HG02763 (cell line): Measurements from ENCODE around the gene RBMS3.
"Not testable (repeated sequence)": the region's sequence is repeated elsewhere in the genome, so short reads cannot be mapped to it uniquely, and the experiment has no call there.

Source experiments
- ATAC-seq: cut with Tn5 transposase; IDR thresholded peaks from one replicate; pipeline ENCODE4 v1.9.1; 2021; ENCODE audit warnings: mild to moderate bottlenecking, moderate library complexity; ENCODE audit not compliant: unreplicated experiment

Gene RBMS3

DNA sequence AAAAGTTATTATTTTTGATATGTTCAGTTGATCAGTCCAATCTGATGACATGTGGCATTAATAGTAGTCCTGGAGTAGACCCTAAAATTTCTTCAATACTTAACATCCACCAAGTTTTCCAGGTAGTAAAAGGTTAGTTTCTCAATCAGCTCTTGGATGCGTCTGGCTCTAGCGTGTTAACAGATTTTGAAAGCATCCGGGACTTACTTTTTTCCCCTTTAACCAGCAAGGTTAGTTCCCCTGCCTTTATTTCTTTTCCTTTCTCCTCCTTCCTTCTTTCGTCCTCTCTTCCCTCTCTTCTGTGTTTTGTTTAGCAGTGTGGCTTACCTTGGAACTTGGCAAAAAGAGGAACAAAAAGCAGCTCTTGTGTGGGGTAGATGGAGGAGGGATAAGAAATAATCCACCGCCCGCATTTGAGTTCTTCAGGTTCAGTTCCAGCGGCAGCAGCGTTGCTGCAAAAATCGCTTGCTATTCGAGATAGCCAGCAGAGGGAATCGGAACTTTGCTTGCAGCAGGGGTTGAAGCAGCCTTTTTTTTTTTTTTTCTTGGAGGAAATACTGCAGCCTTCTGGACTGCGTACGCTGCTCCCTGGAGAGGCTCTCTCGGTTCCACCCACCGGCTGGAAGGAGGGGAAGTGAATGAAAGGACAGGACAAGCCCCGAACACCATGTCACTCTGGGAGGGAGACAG is at the start of gene RBMS3:
RBMS3 (plus strand) TSS at position 668 of the 690 bp plus-strand sequence.
- peak; percentile 41 for ATAC-seq

DNA sequence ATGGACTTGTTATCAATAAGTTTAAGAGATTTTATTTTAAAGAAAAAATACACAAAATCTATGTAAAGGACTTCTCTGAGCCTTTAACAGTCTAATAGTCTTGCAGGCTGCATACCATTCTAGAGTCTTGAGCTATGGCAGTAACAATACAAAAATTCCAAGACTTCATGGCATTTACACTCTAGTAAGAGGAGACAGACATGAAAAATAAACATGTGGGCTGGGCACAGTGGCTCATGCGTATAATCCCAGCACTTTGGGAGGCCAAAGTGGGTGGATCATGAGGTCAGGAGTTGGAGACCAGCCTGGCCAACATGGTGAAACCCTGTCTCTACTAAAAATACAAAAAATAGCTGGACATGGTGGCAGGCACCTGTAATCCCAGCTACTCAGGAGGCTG is 47.7 kb upstream of the RBMS3 start:
- ATAC-seq, result not testable (repeated sequence)

DNA sequence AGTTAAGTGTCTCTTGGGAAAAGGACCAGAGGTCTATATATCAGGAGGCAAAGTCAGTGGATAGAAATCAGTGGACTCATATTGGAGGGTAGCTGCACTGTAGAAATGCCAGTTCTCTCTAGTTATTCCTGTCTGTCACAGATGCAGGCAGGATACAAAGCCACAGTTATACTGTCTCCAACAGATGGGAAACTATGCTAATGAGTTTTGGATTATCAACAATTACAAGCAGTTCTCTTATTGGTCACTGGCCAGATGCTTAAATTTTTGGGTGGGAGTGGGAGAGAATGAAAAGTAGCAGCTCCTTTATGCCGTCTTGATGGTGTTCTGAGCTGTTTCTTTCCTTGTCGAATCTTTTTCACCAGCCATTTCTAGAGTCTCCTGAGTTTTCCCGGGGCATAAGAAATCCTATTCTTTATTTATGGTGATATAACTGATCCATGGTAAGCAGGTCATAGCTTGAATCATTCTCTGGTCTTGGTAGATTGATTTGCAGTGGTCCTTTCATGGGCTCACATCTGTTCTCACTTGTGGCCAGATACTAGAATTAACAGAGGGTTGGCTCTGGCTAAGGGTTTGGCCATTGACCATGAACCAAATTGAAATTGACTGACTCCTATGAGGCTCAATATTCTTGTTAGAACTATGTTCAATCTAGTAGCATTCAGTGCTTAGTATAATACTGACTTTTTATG is 44.6 kb upstream of the RBMS3 start:
- ATAC-seq, result no peak

DNA sequence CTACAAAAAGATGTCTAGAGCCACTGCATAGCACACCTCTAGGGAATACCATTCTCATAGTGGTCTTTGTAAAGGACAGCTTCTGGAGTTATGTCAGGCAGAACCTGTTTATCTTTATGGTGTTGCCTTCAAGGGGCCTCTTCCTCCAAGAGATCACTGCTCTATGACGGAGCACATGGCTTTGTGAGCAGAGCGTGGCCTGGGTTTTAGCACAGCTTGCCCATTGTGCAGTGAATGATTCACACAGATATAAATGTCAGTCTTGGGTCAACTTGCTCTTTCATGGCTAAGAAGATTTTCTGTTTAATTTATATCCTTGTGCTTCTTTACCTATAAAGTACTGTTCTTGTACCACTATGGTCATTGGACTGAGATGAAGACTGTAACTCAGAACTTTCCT is 41.5 kb upstream of the RBMS3 start:
- no peak for ATAC-seq

DNA sequence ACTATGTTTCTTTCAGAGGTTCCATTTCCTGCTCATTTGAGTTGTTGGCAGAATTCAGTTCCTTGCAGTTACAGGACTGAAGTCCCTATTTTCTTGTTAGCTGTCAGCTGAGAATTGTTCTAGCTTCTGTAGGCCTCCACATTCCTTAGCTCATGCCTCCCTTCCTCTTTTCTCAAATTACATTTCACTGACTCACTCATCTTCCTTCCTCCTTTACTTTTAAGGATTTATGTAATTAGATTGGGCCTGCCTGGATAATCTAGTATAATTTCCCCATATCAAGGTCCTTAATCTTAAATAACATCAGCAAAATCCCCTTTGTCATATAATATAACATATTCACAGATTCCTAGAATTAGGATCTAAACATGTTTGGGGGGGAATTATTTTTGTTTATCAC is 40.6 kb upstream of the RBMS3 start:
- no peak for ATAC-seq

DNA sequence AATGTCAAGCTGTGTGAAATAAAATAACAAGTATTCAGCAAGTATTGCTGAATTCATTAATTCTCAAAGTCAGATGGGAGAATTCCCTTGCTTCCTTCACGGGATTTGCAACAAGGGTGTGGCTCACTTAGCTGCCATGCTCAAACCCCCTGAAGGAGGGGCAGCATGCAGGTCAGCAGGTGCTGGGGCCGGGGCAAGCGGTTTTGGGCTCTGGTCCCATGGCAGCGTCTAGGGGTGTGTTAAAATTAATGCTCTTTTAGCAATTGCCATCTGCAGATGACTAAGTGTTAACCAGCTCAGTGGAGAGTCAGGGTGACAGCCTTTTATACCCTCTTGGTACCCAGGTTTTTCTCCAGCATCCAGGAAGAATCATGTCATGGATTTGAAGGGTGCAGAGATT is 40.0 kb upstream of the RBMS3 start:
- no peak for ATAC-seq

DNA sequence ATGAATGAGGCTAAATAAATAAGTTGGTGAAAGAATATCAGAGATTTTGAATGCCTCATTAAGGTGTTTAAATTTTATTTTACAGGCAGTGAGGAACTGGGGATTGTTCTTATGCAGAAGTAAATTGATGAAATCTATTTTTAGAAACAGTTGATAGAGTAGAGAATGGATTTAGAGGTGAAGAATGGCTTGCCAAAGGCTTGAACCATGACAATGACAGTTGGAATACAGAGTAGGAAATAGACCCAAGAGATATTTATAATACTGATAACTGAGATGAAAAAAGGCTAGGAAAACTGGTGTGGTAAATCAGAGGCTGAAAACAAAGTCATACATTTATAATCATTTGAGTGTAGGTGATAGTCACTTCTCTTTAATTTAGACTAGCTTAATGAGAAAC is 39.0 kb upstream of the RBMS3 start:
- ATAC-seq, result no peak

DNA sequence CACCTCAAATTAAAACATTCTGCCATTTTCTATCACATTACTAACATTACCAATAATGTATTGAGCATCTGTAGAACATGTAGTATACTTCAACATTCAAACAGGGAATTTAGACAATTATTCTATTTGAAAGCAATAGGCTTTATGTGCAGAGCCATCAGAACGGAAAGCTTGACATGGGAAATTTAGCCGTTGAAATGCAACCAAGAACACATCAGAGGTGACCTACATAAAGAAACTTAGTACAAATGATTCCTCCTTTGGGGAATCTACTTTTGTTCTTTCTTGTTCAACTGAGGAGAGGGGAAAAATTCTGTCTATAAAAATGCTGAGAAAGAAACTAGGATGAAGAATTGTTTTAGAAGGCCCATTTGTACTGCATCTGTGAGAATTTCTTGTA is 38.6 kb upstream of the RBMS3 start:
- no peak for ATAC-seq

DNA sequence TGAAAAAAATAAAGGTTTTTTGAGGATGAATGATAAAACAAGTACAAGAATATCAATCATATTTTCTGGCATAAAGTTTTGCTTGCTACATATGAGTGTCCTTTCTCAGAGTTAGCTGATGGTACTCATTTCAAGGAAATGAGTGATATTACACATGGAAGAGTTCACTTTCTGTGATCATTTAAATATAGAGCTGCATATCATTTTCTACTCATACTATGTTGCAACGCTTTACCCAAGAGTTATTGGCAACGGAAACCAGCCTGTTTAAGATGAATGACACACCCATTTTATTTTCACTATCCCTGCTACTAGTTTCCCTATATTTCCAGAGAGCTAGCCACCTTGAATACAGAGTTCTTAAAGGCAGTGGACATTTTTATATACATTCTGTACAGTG is 35.4 kb upstream of the RBMS3 start:
- no peak for ATAC-seq

DNA sequence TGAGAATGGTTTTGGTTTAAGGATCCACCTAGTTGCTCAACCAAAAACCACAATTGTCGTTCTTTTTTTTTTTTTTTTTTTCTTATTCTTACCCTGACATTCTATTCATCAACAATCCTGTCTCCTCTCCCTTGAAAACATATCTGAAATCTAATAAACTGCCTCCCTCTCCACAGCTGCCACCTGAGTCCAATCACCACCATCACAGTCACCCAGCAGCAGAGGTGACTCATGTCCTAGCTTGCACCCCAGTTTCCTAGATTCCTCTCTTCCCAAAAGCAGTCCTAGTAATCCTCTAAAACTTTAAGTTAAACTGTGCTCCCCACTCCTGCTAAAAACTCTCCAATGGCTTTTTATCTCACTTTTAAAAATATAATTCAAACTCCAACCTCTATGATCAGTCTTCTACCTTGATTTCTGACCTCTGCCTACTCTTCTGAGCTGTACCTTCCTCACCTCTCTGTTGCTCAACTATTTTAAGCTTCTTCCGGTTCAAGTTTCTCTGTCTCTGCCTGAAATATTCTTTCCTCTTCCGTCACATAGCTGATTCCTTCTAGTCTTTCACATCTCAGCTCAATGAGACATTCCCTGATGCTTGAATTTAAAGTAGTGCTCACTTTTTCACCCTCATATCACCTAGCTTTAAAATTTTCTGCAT is 33.7 kb upstream of the RBMS3 start:
- no peak for ATAC-seq

DNA sequence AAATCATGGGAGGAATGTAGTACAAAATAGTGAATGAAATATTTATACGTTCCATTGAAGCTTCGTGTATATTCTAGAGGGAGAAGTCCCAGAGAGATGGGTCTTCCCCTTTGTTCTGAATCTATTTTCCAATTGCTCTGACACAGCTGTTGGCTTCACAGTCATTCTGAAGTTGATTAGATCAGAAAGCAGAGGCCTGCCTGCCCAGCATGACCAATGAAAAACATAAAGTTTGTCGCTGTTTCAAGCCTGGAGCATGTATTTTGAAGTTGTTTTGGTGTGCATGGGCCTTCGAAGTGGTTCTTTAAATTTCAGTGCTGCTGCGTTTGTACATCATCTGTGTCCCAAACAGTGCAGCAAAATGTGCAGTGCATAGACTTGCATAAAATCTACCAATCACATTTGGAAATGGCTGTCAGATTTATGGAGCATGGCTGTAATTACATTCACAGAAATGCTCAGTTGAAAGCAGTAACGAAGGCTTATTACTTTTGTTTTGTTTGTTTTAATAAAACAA is 31.0 kb upstream of the RBMS3 start:
- ATAC-seq, result no peak

DNA sequence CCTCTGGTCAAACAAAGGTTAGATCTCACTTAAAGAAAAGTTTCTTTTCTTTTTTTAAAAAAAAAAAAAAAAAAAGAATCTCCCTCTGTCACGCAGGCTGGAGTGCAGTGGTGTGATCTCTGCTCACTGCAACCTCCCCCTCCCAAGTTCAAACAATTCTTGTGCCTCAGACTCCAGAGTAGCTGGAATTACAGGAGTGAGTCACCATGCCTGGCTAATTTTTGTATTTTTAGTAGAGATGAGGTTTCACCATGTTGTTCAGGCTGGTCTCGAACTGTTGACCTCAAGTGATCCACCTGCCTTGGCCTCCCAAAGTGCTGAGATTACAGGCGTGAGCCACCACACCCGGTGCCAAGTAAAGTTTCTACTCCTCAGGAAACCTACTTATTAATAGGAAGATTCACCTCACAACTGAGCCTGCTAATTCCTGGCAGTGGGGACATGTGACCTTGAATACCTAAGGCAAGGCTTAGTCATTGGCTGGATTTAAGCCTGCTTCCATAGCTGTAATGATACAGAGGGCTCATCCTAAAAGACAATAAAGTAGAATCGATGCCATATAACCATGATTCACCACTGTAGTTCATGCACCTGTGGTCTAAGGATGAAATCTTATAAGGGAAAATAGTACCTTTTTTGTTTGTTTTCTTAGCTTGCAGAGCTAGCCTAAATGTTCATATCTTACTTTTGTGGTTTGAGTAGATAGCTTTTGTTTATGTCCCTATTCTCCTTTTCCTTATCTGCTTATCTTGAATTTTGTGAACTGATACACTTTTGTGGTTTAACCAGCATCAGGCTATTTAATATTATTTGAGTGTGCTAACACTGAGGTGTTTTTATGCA is 24.8 kb upstream of the RBMS3 start:
- no peak for ATAC-seq

DNA sequence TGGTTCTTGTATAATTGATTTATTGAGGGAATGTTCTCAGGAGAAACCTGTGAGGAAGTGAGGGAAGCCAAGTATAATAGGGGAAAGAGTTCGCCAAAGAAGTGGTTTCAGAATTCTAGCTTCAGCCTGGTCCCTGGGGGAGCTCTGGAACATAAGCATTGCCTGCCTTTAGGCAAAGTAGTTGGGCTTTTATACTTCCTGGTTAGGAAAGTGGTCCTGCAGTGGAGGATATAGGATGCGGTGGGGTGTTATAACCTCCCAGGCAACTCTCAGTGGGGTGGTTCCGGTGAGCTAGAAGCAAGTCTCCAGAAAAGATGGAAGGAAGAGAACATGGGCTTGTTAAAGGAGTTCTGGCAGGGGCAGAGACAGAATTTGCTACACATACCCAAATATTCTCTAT is 22.7 kb upstream of the RBMS3 start:
- ATAC-seq, result no peak

DNA sequence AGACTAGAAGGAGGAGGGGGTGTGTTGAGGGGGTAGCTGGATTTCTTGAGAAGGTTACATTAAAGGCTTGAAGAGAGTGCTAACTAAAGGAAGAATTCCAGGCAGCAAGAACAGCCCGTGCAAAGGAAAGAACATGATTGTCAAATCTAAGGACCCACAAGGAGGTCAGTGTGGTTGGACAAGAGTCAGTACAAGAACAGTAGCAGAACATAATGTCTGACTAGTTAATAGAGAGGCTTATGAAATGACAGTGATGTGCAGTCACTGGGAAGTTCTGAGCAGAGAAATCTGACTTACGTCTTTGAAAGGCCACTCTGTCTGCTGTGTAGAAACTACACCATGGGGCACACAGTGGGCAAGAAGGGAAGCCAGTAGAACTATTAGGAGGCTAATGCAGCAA is 19.8 kb upstream of the RBMS3 start:
- ATAC-seq, result no peak

DNA sequence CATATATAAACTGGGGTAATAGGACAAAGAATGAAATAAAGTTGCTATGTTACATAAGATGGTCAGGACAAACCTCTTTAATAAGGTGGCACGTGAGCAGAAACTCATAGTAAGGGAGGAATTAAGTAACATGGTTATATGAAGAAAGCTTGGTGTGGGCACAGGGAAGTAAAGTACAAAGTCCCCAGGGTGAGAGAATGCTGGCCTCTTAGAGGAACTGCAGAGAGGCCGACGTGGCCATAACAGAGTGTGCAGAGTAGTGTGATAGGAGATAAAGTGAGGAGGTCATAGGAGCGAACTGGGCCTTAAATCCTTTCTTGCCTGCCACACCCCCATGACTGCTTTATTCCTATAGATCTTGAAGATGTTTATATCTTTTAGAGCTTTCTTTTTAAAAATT is 17.4 kb upstream of the RBMS3 start:
- no peak for ATAC-seq

DNA sequence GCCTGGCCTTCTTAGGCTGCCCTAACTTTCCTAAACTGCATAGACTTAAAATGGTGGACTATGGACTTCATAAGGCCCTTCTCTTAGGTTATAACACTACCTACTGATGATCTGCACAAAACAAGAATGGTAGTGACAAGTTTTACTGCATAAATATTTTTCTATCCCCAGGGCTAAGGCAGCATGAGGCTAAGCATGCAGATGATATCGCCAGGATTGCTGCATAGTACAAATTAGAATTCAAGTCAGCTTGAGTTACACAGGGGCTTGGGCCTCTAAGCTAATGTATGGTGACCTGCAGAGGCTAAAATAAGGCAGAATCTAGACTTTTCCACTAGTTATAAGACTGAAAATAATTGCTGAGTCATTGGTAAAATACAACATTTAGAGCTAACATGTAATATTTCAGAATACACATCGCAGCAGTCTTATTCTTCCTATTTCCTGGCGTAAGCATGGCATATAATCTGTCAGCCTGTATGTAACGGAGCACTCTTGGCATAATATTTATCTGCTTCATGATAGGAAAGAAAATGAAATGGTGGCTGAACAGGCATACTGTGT is 15.3 kb upstream of the RBMS3 start:
- ATAC-seq, result no peak

DNA sequence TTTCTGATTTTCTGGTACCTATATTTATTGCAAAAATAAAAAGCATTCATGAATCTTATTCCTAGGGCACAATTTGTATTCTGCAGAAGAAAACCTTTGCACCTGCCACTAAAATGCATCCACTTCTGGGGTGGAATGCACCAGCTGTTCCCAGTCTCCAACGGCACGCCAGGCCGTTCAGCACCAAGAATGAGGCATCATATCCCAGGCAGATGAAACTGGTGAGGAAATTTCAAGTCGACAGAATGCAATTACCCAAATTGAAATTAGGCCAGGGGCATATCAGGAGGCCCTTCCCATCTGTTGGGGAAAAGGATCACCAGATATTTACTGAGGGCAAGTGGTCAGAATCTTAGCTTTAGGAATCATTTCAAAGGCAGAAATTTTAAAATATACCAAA is 13.6 kb upstream of the RBMS3 start:
- no peak for ATAC-seq

DNA sequence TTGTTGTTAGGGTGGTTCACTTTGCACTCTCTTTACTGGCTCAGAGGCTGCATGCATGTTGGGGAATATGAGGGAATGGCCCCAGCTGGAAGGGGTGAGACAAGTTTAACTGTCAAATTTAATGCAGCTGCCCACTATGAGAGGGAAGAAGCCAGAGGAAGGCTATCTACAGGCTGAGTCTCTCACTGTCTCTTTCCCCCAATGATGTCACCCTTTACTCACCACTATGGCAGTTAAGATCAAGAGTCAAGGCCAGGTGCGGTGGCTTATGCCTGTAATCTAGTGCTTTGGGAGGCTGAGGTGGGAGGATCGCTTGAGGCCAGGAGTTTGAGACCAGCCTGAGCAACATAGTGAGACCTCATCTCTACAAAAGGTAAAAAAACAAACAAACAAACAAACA is 12.2 kb upstream of the RBMS3 start:
- ATAC-seq, result no peak

DNA sequence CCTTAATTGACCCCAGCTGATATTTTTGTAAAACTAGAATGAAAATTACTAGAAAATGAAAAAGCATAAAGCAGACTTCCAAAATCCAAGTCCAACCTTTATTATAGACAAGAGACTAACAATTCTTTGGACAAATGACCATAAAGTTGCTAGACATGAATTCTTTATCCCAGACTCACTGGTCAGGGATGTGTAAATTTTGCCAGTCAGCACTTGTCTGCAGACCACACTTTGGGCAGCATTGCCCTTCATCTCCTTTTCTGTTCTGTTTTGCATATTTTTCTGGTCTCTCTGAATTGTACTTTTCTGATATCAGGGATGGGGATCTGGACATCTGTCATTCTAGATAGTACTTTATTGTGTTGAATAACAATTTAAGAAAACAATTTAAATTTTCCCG is 10.1 kb upstream of the RBMS3 start:
- ATAC-seq, result no peak

DNA sequence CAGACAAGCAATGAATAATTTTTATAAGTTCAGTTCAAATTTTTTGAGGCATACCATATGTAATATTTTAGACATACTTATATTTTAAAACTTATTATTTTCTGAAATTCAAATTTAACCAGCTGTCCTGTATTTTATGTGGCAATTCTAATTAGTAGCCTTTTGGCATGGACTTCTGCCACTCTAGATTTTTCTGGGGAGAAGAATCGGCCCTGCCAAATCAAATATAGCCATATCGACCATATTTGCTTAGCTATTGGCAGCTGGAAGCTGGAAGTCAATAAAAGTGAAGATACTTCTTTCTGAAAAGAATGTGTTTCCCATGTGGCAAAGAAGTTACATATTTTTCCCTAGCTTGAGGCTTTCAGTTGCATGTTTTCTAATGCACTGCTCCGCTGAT is 9.4 kb upstream of the RBMS3 start:
- ATAC-seq, result no peak

DNA sequence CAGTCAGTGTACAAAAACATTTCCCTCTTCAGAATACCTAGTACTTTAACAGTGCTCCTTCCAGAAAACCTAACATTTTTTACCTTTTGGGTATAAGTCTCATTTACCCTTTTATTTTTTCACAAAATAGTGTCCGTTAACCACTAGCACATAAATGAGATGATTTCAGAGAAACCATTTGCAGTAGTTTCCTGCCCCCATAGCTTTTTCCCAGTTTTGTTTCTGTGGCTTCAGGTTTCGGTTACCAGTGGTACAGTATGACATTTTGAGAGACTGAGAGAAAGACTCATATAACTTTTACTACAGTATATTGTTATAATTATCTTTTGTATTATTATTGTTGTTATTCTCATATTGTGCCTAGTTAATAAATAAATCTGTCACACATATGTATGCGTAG is 6.2 kb upstream of the RBMS3 start:
- no peak for ATAC-seq
